ENCODE results near the gene SREBF1. TPM values are rescaled to one million over a fixed set of nuclear protein-coding genes. Genes with fewer than 3 reads are reported as not detected.

SREBF1 gene
- total and polyA plus RNA-seq, 2 of the 8 experiments (the other 6 are each of a cell fraction or from before 2014, with no cell fraction given): 28.6 to 70.8 TPM

GRCh38 chr17:17780922-17781590 lies 55.7 kb downstream of the SREBF1 start (continued):
- TF ChIP-seq RNF2 (IDR thresholded peaks at IDR 0.05; ENCODE audit: borderline replicate concordance, low read depth, low read length, missing control alignments, poor library complexity, severe bottlenecking): no peak
- TF ChIP-seq ASH2L (IDR thresholded peaks at IDR 0.05; ENCODE audit: low read length): peak; percentile 22
- no peak for TF ChIP-seq JUN (IDR thresholded peaks at IDR 0.05; ENCODE audit: low read depth, low read length)
- TF ChIP-seq MAX (IDR thresholded peaks at IDR 0.05): 0 out of 2 replicates have a peak, but pooled peaks have one; percentile 6
- TF ChIP-seq, protein P1, sequence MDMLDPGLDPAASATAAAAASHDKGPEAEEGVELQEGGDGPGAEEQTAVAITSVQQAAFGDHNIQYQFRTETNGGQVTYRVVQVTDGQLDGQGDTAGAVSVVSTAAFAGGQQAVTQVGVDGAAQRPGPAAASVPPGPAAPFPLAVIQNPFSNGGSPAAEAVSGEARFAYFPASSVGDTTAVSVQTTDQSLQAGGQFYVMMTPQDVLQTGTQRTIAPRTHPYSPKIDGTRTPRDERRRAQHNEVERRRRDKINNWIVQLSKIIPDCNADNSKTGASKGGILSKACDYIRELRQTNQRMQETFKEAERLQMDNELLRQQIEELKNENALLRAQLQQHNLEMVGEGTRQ (IDR thresholded peaks at IDR 0.05; ENCODE audit: low read length): no peak
- peak; percentile 97 for TF ChIP-seq TEAD4 (IDR thresholded peaks at IDR 0.05; ENCODE audit: low read depth, low read length)
- no peak for TF ChIP-seq CBX5 (IDR thresholded peaks at IDR 0.05; ENCODE audit: low read depth, low read length)
- TF ChIP-seq CHD7 (IDR thresholded peaks at IDR 0.05; ENCODE audit: insufficient replicate concordance, low read length): no peak
- TF ChIP-seq SP2 (IDR thresholded peaks at IDR 0.05; ENCODE audit: low read length): no peak
